Left lobe of liver (tissue), 2 donors: ENCODE measurements around the gene SAMHD1. TPM values are rescaled to one million over a fixed set of nuclear protein-coding genes. Genes with fewer than 3 reads are reported as not detected.
"Not testable (repeated sequence)": the region's sequence is repeated elsewhere in the genome, so short reads cannot be mapped to it uniquely, and the experiment has no call there.

ENCODE experiments used
- ATAC-seq: fragments of 200-7000 bp; cut with Tn5 transposase; one replicate; pipeline ENCODE4 v1.9.1; 2020; ENCODE audit warnings: mild to moderate bottlenecking, moderate library complexity
- DNase-seq: peaks from one replicate; pipeline ENCODE4 v3.0.0-alpha.2; 2020; ENCODE audit warnings: low spot score
- total RNA-seq: library from RNA; stranded (reverse); gene quantifications from one replicate; pipeline ENCODE4 v1.2.1, GENCODE V29; 2021
- donor health status: DM: no; HTN: no; CAD: no; lungs with moderate emphysema.
- donor health status: DM: no; HTN: yes; CAD: no.

The SAMHD1 gene
- total RNA-seq, 1 donor from 2014 or later: 22.5 TPM

DNA sequence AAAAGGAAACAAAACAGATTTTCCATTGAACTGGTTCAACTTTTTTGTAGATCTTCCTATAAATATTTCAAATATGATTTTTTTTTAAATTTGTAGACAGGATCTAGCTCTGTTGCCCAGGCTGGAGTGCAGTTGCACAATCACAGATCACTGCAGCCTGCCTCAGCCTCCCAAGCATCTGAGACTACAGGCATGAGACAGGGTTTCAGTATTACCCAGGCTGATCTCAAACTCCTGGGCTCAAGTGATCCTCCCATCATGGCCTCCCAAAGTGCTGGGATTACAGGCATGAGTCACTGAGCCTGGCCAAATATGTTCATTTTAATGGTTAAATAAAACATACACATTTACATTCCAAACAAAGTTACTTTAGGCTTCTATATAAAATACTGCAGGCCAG is 33.6 kb downstream of the SAMHD1 start:
- DNase-seq (no peak), ATAC-seq (no peak)

DNA sequence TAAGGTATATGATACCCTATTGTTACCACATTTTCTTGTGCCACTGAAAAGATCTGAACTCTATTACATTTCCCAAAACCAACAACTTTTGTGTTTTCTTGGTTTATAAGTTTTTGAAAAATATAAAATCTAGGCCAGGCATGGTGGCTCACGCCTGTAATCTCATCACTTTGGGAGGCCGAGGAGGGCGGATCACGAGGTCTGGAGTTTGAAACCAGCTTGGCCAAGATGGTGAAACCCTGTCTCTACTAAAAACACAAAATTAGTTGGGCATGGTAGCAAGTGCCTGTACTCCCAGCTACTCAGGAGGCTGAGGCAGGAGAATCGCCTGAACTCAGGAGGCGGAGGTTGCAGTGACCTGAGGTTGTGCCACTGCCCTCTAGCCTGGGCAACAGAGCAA is 34.3 kb downstream of the SAMHD1 start:
- ATAC-seq (no peak), DNase-seq (no peak)

- ATAC-seq (no peak), DNase-seq (no peak)
Measured at GRCh38 chr20:36916199-36916598, 35.3 kb downstream of the SAMHD1 start.

DNA sequence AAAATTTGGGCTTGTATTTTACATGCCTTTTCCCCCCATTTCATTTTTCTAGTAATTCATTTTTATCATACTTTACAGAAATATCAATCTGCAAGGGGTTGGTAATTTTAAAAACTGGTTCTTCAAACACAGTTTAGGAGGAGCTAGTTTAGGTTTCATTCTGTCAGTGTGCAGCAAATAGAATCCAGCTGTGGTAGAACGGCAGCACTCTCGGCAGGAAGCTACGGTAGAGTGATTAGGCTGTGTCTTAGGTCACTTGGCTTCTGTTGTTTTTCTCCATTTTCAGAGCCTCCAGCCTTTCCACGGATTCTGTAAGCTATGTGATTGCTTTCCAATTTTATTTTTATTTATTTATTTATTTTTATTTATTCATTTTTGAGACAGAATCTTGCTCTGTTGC is 42.9 kb downstream of the SAMHD1 start:
- ATAC-seq: no peak
- DNase-seq: no peak

GRCh38 chr20:36906086-36906485 is 45.4 kb downstream of the SAMHD1 start:
- ATAC-seq: not testable (repeated sequence)

GRCh38 chr20:36905566-36905965 is 45.9 kb downstream of the SAMHD1 start:
- not testable (repeated sequence) for ATAC-seq, DNase-seq

More at GRCh38 chr20:36906086-36906485, 45.4 kb downstream of the SAMHD1 start:
- DNase-seq: not testable (repeated sequence)

DNA sequence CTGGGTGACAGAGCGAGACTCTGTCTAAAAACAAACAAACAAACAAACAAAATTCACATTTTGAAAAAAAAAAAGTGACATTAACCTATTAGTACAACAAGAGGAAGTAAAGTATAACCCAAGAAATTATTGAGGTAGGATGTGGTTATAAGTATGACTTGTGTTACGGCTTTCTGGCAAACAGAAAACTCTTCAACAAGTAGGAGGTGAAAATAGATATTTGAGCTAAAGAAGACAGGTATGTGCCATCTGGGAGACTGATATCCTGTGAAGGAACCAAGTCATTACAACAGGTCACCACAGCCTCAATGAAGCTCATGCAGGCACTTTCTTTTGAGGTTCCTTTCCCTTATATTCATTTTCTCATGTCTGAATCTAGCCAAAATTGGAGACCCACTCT is 46.8 kb downstream of the SAMHD1 start:
- no peak for ATAC-seq
- DNase-seq: no peak

DNA sequence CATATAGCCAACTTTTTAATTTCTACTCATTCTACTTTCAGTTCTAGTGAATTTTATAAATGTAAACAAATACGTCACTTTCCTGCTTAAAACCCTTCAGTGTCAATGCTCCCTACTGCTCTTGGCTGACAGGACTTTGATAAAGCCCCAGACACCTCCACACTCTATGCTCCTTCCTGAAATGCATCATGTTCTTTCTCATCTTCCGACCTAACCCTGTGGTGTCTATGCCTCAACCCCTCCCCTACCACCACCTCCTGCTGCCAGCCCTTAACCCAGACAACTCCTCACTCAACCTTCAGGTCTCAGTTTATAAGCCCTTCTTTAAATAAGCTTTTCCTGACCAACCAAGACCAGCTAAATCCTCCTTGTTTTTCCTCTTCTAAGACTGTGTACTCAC is 56.5 kb downstream of the SAMHD1 start:
- DNase-seq (no peak), ATAC-seq (no peak)

GRCh38 chr20:36893801-36894200 is 57.7 kb downstream of the SAMHD1 start:
- no peak for DNase-seq
- no peak for ATAC-seq

GRCh38 chr20:36891211-36891610 is 60.3 kb downstream of the SAMHD1 start:
- no peak for DNase-seq
- ATAC-seq: no peak

- DNase-seq: no peak
- ATAC-seq: no peak
Measured at GRCh38 chr20:36890586-36890985, 60.9 kb downstream of the SAMHD1 start.

- DNase-seq: no peak
- no peak for ATAC-seq
Measured at GRCh38 chr20:36888880-36889516, 62.5 kb downstream of the SAMHD1 start.

- ATAC-seq (peak; percentile 5), DNase-seq (no peak)
Measured at GRCh38 chr20:36887752-36888090, 63.8 kb downstream of the SAMHD1 start.

DNA sequence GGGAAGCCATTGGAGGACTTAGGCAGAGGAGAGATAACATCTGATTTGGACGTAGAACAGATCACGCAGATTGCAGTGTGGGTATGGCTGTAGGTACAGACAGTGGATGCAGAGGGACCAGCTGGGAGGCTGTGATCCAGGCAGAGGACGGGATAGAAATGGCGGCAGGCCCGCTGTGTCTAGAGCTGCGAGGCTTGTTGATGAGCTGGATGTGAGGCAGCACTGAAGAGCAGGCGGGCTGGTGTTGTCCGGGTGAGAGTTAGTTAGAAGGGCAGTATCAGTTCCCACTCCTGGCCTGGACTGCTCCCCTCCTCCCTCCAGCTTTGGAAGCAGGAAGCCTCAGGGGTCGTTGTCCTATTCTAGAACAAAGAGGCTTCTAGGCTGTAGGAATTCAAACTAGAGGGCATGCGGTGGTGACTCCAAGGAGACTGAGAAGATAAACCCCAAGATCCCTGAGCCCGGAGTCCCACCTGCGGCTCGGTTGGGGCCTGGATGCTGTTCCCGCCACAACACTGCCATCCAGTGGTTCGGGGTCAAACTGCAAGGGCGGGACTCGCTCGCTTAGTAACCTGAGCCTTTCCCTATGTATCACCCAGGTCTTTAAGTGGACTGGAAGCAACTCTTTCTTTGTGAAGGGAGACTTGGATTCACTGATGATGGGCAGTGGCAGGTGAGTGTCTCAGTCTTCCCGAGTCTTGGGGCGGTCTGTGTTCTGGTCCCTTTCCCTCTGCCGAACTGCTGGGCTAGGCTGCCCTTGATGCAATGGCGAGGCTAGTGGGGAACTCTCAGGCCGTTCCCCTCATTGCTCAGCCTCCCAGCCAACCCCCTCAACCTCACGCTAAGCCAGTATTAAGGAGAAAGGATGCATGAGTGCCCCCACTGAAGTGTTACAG is 64.4 kb downstream of the SAMHD1 start:
- peak; percentile 76 for DNase-seq
- ATAC-seq: peak; percentile 97

DNA sequence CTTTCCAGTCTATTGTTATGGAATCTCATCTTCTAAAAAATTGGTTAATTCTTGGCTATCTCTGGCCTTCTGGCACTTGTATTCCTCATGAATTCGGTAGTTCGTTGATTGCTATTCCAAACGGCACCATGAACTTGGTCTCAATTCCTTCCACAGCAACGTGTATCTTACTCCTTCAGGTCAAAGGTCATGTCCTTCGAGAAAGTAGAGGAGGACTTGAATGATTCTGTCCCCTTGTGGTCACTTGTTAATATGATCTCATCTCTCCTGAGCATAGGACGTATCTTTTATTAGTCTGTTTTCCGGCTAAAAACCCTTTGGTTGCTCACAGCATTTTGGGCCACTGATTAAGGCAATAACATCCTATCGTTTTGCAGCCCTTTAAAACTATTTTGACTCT is 66.2 kb downstream of the SAMHD1 start:
- no peak for DNase-seq
- no peak for ATAC-seq

- ATAC-seq (no peak), DNase-seq (no peak)
Measured at GRCh38 chr20:36883977-36884535, 67.5 kb downstream of the SAMHD1 start.

GRCh38 chr20:36881888-36882287 is 69.6 kb downstream of the SAMHD1 start:
- ATAC-seq (peak; percentile 85), DNase-seq (no peak)

- DNase-seq (no peak), ATAC-seq (no peak)
Measured at GRCh38 chr20:36881331-36881730, 70.2 kb downstream of the SAMHD1 start.

- ATAC-seq: no peak
- DNase-seq: no peak
Measured at GRCh38 chr20:36880741-36881250, 70.7 kb downstream of the SAMHD1 start.

GRCh38 chr20:36878941-36879340 is 72.6 kb downstream of the SAMHD1 start:
- no peak for DNase-seq
- ATAC-seq: no peak

GRCh38 chr20:36876473-36876833 is 75.1 kb downstream of the SAMHD1 start:
- ATAC-seq: no peak
- no peak for DNase-seq
